Measurements from ENCODE around the gene RS1. TPM values are rescaled to one million over a fixed set of nuclear protein-coding genes. Genes with fewer than 3 reads are reported as not detected.

The RS1 gene
- total RNA-seq, 1 experiment from 2014 or later, result 0.09 TPM

GRCh38 chrX:18701621-18702361 lies 29.9 kb upstream of the RS1 start:
- ChIA-PET POLR2A (interaction anchor here (0.6 kb wide), 1 partner anchor 487 kb away, joined by 3 read pairs; no protein-coding TSS in a partner anchor), CTCF (no interaction called here)
- no peaks in the 10 kb centered on the region for H3K9me3 ChIP-seq
- H3K4me1 Mint-ChIP-seq (ENCODE audit: low read depth, unreplicated experiment), result no peaks in the 10 kb centered on the region
- no peak for TF ChIP-seq CTCF (IDR thresholded peaks at IDR 0.05; ENCODE audit: insufficient read depth in 1 of 2, low read depth in 1 of 2, low read length in 1 of 2, severe bottlenecking in 1 of 2, unreplicated experiment in 1 of 2)
- no peak overlapping the region for H3K27ac Mint-ChIP-seq (ENCODE audit: unreplicated experiment)
- intact Hi-C loops (cut with micrococcal nuclease; ENCODE audit: unreplicated experiment), result no loop called here
- H3K36me3 ChIP-seq (ENCODE audit: control insufficient read depth, insufficient read depth, low read length), result no peaks in the 10 kb centered on the region
- H3K9me3 Mint-ChIP-seq (ENCODE audit: unreplicated experiment), result no peaks in the 10 kb centered on the region
- H3K4me1 ChIP-seq, result no peaks in the 10 kb centered on the region
- H3K27me3 Mint-ChIP-seq (ENCODE audit: insufficient read depth, unreplicated experiment), result no peaks in the 10 kb centered on the region
- no peak overlapping the region for H3K4me3 Mint-ChIP-seq (ENCODE audit: unreplicated experiment)
- no TSS peak for BruUV-seq (replicated peaks)
- H3K4me3 ChIP-seq (ENCODE audit: low read depth, low read length), result no peak overlapping the region
- no peaks in the 10 kb centered on the region for H3K27me3 ChIP-seq (replicated peaks; ENCODE audit: control insufficient read depth, insufficient read depth, low read length)
- H3K36me3 Mint-ChIP-seq (ENCODE audit: insufficient read depth, unreplicated experiment), result no peaks in the 10 kb centered on the region
- no peak for DNase-seq

GRCh38 chrX:18698737-18699650 lies 27.1 kb upstream of the RS1 start:
- BruUV-seq (replicated peaks), result no TSS peak
- Histone ChIP-seq H3K27me3 (replicated peaks; ENCODE audit: control insufficient read depth, insufficient read depth, low read length) (no peaks in the 10 kb centered on the region), H3K4me3 (ENCODE audit: low read depth, low read length) (no peak overlapping the region), H3K36me3 (ENCODE audit: control insufficient read depth, insufficient read depth, low read length) (no peaks in the 10 kb centered on the region), H3K4me1 (no peaks in the 10 kb centered on the region), H3K9me3 (no peaks in the 10 kb centered on the region)
- Mint-ChIP-seq H3K9me3 (ENCODE audit: unreplicated experiment) (no peaks in the 10 kb centered on the region), H3K4me3 (ENCODE audit: unreplicated experiment) (no peak overlapping the region), H3K4me1 (ENCODE audit: low read depth, unreplicated experiment) (no peaks in the 10 kb centered on the region), H3K36me3 (ENCODE audit: insufficient read depth, unreplicated experiment) (no peaks in the 10 kb centered on the region), H3K27ac (ENCODE audit: unreplicated experiment) (no peak overlapping the region), H3K27me3 (ENCODE audit: insufficient read depth, unreplicated experiment) (no peaks in the 10 kb centered on the region)
- intact Hi-C loops (cut with micrococcal nuclease; ENCODE audit: unreplicated experiment), result no loop called here
- no peak for TF ChIP-seq CTCF (IDR thresholded peaks at IDR 0.05; ENCODE audit: insufficient read depth in 1 of 2, low read depth in 1 of 2, low read length in 1 of 2, severe bottlenecking in 1 of 2, unreplicated experiment in 1 of 2)
- ChIA-PET CTCF (no interaction called here), POLR2A (no interaction called here)
- no peak for DNase-seq

- Histone ChIP-seq H3K36me3 (ENCODE audit: control insufficient read depth, insufficient read depth, low read length) (no peaks in the 10 kb centered on the region), H3K9me3 (no peaks in the 10 kb centered on the region), H3K4me1 (no peaks in the 10 kb centered on the region), H3K4me3 (ENCODE audit: low read depth, low read length) (no peak overlapping the region), H3K27me3 (replicated peaks; ENCODE audit: control insufficient read depth, insufficient read depth, low read length) (no peaks in the 10 kb centered on the region)
- intact Hi-C loops (cut with micrococcal nuclease; ENCODE audit: unreplicated experiment), result no loop called here
- DNase-seq, result no peak
- Mint-ChIP-seq H3K36me3 (ENCODE audit: insufficient read depth, unreplicated experiment) (no peaks in the 10 kb centered on the region), H3K9me3 (ENCODE audit: unreplicated experiment) (no peaks in the 10 kb centered on the region), H3K27ac (ENCODE audit: unreplicated experiment) (no peak overlapping the region), H3K27me3 (ENCODE audit: insufficient read depth, unreplicated experiment) (no peaks in the 10 kb centered on the region), H3K4me3 (ENCODE audit: unreplicated experiment) (no peak overlapping the region), H3K4me1 (ENCODE audit: low read depth, unreplicated experiment) (peaks cover 11% of the 10 kb centered on the region)
- no peak for TF ChIP-seq CTCF (IDR thresholded peaks at IDR 0.05; ENCODE audit: insufficient read depth in 1 of 2, low read depth in 1 of 2, low read length in 1 of 2, severe bottlenecking in 1 of 2, unreplicated experiment in 1 of 2)
- ChIA-PET POLR2A (no interaction called here), CTCF (no interaction called here)
- BruUV-seq (replicated peaks), result no TSS peak
These were observed 24.7 kb upstream of the RS1 start for GRCh38 chrX:18696653-18697052.

Data from Caco-2 (cell line).